SIG-M5 treated with dmso at 0.1 percent for 504 hours (cell line): ENCODE measurements around the gene ROR1.

Source experiments
- DNase-seq: peaks from one replicate; lab custom pipeline; 2025; ENCODE audit not compliant: unreplicated experiment; lab: John Stamatoyannopoulos, UW

Gene ROR1

DNA sequence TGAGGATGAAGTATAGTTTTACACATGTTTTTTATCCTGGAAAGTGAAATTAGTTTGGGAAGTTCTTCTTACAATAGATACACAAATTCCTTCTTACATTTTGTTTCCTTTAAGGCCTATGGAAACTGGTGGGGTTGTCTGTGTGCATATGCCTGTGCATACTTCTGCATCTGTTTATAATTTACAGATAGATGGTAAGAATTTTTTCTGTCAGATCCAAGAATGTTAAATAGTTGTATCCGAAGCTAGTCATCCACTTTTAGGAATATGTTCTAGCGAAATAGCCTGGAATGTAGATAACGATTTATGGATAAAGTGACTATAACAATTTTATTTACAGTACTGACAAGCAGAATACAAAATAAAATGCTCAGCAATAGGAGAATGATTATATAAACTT, 194.1 kb downstream of the ROR1 start:
- DNase-seq = no peak

DNA sequence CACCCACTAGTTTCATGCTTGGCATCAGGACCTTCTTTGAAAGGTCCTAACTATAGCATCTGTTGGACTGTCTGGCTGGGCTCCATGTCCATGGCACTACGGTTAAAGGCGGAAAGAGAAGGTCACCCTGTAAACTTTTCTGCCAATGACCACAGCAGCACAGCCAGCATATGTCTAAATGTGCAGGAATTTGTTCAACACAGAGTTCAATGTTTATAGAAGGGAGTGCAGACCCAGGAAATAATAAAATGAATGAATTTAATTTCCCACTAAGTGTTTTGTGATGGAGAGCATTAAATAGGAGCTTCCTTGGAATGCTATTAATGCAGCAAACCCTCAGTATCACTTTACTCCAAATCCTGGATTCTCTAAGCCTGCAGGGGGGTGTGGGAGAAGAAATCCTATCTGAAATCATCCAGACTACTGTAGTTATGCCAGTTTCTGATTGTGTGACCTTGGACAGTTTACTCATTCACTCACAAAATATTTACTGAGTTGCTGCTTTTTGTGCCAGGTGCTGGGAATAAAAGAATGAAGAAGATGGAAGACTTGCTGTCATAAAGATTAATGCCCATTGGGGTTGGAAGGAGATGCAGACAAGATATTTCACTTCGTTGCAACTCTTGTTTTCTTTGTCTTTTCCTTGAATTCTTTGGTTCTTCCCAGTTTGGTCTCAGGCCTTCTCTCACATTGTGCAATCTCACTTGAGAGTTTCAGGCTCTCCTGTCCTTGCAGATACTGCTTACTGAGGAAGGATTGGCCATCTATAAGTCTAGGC, 195.0 kb downstream of the ROR1 start:
- DNase-seq = no peak

DNA sequence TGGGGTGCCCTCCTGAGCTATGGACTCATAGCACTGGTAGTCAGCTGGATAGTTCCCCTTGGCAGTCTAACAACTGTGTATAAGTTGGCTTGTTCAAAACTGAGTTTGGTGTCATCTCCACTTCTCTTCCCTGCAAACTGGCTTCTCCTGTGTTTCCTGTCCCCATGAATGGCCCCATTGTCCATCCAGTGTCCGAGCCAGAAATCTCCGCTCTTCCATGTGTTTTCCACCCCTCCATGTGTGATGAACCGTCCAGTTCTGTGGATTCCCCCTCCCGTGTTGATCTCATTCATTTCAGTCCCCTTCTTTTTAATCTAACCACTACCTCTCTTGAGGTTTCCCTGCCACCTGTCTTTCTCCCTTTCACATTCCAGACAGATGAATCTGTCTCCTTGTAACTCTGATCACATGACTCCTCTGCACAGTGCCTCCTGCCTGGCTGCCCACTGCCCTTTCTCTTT, 195.7 kb downstream of the ROR1 start:
- DNase-seq = no peak

DNA sequence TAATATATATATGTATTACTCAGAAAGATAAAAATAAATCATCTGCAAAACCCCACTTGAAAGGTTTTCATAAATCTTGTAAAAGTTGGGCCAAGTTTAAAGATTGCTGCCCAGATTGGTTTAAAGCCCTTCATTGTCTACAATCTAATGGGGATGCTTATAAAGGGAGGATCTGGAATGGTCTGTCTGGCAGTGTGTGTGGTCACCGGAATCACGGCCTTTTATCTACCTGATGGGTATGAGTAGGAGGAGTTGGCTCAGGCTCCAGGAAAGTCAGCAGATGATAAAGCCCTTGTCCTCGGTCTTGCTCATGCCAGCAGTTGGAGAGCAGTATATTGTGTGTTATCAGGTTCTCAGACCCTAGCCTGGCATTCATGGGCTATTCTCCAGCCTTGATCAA, 197.7 kb downstream of the ROR1 start:
- no peak for DNase-seq

DNA sequence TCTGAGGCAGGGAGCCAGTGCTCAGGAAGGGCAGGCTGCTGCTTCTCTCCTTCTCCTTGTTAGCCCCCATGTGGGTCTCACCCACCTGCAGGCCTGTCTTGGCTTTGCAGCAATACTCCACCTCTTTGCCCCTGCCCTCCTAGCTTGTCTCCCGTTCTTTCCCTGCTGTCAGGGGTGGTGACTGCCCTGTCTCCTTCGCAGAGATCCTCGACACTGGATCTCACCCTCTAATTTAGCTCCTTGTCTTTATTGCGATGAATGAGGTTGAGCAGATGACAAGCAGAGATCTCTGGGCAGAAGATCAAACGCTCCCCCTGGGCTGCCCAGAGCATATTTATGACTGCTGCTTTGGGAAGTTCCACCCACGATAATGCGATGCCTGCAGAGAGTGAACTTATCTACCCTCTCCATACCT, 199.2 kb downstream of the ROR1 start:
- no peak for DNase-seq

DNA sequence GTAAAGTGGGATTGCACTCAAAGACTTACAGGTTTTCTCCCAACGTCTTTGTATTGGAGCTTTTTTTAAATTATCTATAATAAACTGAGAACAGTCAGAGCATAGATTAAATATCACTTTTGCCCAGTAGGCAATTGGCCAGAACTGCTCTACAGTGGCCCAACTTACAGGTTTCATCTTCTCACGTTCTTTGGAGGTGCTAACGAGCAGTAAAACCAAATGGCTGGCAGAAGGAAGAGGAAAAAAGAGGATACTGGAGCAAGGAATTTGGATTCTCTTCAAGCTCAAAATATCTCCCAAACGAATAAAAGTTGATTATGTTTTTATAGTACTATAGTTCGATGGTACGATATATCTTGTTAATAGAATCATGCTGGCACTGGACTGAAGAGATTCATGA, 201.1 kb downstream of the ROR1 start:
- no peak for DNase-seq

DNA sequence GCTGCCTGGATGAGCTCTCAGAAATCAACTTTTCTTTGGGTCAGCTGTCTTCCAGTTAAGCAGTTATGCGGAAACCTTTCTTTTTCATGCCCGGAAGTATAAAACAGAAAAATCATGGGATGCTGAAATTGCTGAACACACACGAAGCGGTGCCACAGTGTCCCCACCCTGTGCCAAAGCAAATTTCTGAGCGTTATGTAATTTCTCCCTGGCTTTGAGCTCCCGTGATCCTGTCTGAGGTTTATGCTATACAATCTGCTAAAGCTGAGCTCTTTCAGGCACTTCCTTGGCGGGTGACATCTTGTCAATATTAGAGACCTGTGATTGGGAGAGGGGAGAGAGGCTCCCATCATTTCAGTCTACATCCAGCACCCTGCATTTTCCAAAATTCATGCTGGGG, 201.7 kb downstream of the ROR1 start:
- no peak for DNase-seq

DNA sequence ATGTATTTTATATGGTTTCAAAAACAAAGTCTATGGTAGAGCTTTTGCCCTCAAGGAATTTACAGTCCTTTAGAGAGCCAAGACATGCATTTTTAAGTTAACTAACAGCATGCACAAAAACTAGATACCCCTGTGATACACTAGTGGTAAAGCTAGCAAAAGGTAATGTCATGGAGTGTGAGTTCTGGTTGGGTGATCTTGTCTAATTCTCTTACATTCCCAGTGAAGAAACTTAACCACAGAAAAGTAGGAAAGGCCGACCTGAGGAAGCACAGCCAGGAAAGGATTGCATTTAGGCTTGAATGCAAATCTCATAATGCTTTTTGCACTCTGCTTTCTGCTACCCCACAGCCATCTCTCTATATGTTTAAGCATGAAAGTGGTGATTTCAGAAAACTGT, 202.2 kb downstream of the ROR1 start:
- DNase-seq = no peak

DNA sequence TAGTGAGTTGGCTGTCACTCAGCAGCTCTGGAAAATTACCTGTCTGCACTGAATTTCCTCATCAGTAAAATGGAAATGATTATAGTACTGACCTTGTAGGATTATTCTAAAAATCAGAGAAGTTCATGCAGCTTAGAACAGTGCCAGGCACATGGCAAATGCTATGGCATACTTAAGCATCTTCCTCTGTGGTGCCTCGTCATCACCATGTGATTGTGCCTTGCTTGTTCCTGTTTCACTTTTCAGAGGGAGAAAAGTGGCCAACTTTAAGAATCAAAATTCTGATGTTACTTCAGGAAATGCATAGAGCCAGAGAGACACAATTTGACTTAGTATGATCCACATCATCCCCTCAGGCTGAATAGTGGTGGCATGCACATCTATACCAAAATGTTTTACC, 203.6 kb downstream of the ROR1 start:
- no peak for DNase-seq

DNA sequence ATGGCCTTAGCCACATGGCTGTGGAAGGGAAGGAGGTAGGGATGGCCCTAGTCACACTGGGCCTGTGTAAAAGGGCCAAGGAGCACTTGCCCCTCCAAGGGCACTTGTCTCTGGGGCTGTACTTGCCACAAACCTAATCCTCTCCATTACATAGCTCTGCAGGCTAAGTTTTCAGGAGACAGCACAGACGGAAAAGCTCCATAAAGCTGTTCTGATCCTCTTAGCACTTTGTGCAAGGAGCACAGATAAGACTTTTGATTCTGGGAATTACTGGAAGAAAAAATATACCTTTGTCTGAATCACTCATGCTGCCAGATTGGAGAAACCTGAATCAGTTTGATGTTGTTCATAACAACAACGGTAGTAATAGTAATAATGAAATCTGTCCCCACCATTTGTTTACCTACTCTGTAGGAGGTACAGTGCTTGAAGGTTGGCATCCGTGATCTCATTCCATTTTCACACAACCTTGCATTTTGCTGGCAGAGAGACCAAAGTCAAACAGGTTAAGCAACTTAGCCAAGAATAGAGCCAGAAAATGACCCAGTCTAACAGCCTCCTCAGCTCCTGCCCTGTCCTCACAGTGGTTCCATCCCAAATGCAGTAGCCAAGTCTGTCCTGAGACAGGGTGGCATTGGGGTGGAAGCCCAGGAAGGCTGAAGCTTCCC, 207.1 kb downstream of the ROR1 start:
- no peak for DNase-seq

DNA sequence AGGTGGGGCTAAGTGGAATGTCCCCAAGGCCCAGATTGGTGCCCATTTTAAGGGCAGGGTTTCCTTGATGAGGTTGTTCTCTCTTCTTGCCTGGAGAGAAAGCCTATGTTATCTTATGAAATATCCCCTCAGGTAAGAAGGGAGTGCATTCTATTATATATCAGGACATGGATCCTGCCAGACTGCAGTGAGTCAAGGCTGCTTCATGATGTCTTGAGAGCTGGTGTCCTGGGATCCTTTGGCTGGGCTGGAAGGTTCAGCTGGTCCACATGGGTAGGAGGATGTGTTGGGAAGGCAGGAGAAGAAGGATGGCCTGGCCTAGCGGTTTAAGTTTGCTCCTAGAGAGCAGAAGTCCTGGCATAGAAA, 207.6 kb downstream of the ROR1 start:
- DNase-seq = no peak

DNA sequence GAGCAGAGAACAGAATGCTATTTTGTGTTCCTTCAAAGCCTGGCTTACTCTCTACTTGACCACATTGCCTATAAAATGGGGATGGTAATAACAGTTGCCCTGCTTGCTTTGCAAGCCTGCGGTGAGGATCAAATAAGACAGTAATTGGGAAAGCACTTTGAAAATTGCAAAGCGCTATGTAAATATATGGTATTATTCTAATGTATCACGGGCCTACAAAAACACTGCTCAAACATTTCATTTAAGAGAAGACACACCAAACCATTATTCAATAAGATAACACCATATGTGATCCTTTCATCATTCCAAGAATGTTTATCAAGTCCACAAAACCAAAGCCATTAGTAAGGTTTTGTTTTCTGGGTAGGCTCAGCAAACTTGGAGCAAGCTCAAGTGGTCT, 208.4 kb downstream of the ROR1 start:
- DNase-seq = no peak

DNA sequence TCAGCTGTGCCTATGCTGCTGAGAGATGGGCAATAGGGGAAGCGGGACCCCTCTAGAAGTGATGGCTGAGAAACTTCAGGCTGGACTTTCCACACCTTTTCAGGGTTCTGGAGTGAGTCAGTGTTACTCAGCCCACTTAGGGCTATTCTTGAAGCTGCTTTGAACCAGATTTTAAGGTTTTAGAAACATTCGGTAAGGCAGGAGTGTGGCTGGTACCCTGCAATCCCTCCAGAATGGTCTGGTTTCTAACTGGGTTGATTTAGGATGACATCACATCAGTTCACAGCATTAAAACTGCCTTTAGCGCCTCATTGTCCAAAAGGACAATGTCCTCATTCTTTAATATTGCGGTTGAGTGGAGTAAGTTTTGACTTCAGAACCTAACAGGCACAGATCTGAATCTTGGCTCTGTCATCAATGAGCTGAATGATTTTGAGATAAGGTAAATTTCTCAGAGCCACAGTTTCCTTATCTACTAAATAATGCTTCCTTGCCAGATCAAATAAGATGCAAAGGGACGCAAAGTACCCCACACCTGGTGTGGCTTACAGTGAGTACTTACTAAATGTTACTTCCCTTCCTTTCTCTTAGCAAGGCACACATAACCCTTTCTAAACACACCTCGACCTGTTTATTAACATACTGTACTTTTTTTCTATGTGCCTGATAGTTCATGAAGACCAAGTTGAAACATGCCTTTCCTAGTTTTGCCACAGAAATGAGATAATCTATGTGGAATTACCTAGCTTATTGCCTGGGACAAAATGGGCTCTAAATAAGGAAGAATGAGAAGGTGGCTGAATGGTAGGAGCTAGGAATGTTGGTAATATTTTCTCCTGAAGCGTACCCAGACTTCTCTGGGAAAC, 209.8 kb downstream of the ROR1 start:
- no peak for DNase-seq

DNA sequence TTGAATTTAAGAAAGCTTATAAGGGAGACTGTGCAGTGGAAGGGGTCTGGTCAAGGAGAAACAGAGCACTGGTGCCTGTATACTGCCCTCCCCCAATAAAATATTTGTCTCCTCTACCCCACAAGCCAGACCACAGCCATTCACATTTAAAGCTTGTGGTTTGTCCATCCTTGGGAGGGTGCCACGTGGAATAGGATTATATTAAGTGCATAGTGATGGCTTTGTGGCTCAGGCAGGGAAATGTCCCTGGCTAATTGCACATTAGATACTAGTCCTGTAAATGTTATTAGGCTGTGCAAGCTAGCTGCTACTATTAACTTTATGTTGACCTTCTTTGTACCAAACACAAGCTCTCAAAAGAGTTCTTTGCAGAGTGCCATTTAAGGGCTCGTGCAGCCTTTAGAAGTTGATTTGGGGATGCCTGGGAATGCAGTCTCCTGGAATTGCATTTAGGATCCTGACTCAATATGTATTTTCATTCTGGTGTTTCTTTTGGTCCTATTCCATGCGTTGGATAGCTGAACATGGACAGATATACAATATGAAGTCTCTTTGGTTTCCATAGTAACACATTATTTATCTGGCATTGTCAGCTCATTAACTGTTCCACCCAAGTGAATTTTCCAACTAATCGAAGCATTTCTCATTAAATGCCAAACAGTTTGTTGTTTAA, 210.6 kb downstream of the ROR1 start:
- DNase-seq = no peak

DNA sequence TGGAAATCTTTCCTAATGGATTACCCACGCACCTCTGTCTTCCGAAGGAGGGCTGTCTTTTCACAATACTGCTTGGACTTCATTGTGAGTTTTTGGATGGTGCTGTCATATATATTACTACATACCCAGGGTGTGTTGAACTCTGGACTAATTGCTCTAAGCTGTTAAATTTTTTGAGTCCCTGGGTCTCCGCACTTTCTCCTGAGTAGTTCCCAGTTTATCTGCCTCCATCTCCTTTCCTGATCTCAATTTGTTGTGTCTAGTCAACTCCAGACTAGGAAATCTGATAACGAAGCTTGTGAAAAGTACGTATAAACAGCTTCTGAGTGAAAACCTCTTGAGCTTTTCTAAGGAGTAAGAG, 211.1 kb downstream of the ROR1 start:
- DNase-seq = no peak

DNA sequence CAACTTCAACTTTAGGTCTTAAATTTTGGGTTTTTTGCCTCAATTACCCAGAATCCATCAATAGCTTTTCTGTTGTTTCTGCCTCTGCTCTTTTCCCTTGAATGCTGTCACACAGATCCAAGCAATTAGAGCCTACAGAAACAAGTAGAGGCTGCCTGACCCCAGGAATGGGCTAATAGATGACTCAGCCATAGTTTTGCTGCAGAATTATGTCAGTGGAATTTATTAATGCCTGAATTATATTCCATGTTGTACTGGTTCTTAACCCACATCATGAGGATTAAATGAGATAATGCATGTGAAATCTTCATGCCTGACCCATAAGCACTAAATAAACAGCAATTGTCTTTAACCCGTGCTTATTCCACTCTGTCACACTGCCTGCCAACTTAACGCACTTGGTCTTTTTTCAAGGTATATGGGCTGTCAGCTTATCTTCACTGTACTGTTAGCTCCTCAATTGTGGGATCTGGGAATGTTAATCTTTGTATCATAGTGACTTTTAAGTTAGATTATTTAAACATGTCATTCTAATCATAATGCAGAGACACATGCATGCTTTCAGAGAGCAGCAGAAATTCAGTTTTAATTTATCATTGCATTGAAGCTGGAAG, 213.3 kb downstream of the ROR1 start:
- no peak for DNase-seq

DNA sequence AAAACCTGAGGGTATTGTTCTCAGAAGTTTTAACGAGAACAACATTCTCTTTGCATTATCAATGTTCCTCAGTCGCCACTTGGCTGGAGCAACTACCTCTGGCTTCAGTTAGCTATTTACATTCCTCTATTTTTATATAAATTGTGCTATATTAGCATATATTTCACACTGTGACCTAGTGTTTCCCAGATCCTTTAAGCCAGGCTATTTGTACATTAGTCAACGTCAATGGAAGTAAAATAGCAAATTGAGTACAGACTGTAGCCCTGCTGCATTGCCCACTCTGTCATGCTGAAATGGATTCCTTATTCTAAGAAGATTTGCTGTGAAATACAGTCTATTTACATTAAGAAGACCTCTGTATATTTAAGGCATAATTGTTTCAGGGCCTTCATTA, 213.8 kb downstream of the ROR1 start:
- DNase-seq = no peak

DNA sequence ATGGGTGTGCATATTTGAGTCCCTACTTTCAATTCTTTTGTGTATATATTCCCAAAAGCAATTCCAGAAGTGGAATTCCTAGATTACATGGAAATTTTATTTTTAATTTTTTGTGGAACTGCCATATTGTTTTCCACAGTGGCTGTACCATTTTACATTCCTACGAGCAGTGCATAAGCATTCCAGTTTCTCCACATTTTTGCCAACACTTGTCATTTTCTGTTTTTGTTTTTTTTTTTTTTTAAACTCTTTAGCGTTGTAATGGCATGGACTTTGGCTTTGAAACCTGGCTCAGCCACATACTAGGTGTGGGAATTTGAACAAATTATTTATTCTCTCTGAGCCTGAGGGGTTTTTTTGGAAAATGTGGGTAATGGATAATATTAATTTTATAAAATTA, 215.1 kb downstream of the ROR1 start:
- no peak for DNase-seq

DNA sequence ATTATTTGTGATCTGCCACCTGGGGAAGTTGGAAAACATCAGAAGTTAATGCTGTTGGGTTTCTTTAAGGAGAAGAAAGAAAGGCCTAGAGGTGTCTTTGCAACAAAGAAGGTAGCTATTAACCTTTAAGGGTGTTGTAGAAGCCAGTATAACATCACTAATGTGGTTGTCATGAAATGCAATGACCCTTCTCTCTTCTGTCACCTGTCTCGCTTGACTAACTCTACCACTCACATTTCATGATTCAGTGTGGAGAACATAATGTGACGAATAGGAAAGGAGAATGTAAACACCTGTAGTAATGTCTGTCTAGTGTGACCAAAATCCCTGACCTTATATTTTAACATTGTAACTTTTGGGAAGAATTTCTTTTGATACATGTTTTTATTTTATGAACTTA, 217.9 kb downstream of the ROR1 start:
- no peak for DNase-seq

DNA sequence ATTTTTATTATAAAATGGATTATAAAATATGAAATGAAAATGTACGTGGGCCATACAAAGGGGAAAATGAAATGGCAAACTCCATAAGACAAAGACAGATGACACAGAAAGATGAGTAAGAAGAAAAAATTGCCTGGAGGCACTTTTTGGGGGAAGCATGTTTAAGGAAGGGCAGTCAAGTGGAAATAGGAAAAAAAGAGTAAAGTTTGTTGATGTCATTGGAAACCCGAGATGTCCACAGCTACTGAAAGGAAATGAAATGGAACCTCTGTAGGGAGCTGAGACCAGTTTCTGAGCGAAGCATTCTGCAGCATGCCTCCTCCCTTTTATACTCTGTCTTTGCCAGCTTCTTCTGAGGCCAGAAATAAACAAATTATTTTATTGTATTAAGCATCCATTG, 226.2 kb downstream of the ROR1 start:
- no peak for DNase-seq

DNA sequence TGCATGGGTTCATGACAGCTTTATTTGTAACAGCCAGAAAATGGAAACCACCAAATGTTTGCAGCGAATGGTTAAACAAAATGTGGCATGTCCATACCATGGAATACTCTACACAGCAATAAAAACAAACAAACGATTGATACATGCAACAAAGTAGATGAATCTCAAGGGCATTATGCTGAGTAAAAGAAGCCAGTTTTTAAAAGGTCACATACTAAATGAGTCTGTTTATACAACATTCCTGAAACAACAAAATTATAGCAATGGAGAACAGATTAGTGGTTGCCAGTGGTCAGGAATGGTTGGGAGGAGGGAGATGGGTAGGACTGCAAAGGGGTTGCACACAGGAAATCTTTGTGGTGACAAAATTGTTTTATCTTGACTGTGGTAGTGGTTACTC, 227.2 kb downstream of the ROR1 start:
- no peak for DNase-seq
